ENCODE results near the gene SMIM41. TPM values are rescaled to one million over a fixed set of nuclear protein-coding genes. Genes with fewer than 3 reads are reported as not detected.

SMIM41 gene
- total RNA-seq, 1 experiment from 2014 or later, result not detected

Other genes with a start within 250 kb of the SMIM41 start
- gene FIGNL2, start 231.0 kb upstream of the SMIM41 start, total RNA-seq (2014; rRNA removed; shearing (Covaris generic)), result 0.10 and 0.33 TPM in 2 replicates
- gene ANKRD33, start 191.6 kb upstream of the SMIM41 start, total RNA-seq (2014; rRNA removed; shearing (Covaris generic)), result not detected in 2 replicates
- 0.87 and 1.0 TPM in 2 replicates for gene ACVRL1, start 172.2 kb upstream of the SMIM41 start, total RNA-seq (2014; rRNA removed; shearing (Covaris generic))
- 7.1 and 7.7 TPM in 2 replicates for gene ACVR1B, start 128.0 kb upstream of the SMIM41 start, total RNA-seq (2014; rRNA removed; shearing (Covaris generic))
- gene TAMALIN, start 72.8 kb upstream of the SMIM41 start, total RNA-seq (2014; rRNA removed; shearing (Covaris generic)), result 0.39 and 1.5 TPM in 2 replicates
- 0.88 and 1.2 TPM in 2 replicates for gene NR4A1, start 28.3 kb upstream of the SMIM41 start, total RNA-seq (2014; rRNA removed; shearing (Covaris generic))
- gene ATG101, start 9.7 kb upstream of the SMIM41 start, total RNA-seq (2014; rRNA removed; shearing (Covaris generic)), result 75.0 and 105 TPM in 2 replicates
- 6.7 and 8.2 TPM in 2 replicates for gene KRT80, start 112.3 kb downstream of the SMIM41 start, total RNA-seq (2014; rRNA removed; shearing (Covaris generic))
- 4.9 and 5.1 TPM in 2 replicates for gene KRT7, start 153.5 kb downstream of the SMIM41 start, total RNA-seq (2014; rRNA removed; shearing (Covaris generic))
- gene KRT86, start 194.9 kb downstream of the SMIM41 start, total RNA-seq (2014; rRNA removed; shearing (Covaris generic)), result 1.2 TPM in 2 replicates
- gene KRT81, start 211.8 kb downstream of the SMIM41 start, total RNA-seq (2014; rRNA removed; shearing (Covaris generic)), result 235 and 270 TPM in 2 replicates
- gene KRT83, start 241.7 kb downstream of the SMIM41 start, total RNA-seq (2014; rRNA removed; shearing (Covaris generic)), result 0.05 and 0.17 TPM in 2 replicates